IPS DF 4.7 (cell line): ENCODE measurements around the gene PRELID1.

Experiments
- DNase-seq: peaks from one replicate; pipeline ENCODE4 v3.0.0-alpha.2; 2013; ENCODE audit warnings: low spot score; ENCODE audit errors: extremely low read depth

Gene PRELID1

DNA sequence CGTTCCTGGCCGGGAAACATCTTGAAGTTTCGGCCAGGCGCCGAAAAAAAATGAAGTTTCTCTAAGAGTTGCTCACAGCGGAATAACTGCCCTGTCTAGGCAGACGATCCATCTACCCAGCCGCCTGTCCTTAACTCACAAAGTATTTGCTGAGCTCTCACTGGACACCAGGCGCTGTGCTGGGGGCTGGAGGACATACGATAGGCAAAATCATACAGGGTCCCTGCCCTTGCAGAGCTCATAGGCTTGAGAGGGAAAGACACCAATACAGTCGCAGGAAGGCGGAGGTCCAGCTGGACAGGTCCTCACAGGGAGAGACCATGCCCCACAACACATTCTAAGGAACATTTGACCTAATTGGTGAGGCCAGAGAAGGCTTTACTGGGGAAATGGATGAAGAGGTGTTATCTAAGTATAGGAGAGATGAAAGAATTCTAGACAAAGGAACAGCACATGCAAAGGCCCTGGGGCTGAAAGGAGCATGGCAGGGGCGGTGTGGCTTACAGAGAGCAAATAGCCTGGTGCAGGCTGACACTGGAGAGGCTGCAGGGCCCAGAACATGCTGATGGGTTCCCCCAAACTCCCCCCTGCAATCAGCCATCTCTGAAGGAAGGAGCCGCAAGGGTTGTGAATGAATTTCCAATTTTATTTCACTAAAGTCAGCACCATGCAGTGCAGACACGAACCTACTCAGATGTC lies 10.1 kb downstream of the PRELID1 start:
- no peak for DNase-seq

- no peak for DNase-seq
These were observed 11.1 kb downstream of the PRELID1 start for GRCh38 chr5:177314376-177315342.

GRCh38 chr5:177315411-177315810 lies 11.8 kb downstream of the PRELID1 start:
- DNase-seq = no peak

- DNase-seq = no peak
These were observed 12.4 kb downstream of the PRELID1 start for GRCh38 chr5:177316005-177316404.

GRCh38 chr5:177317959-177318377 lies 14.4 kb downstream of the PRELID1 start:
- no peak for DNase-seq

- DNase-seq = no peak
These were observed 16.5 kb downstream of the PRELID1 start for GRCh38 chr5:177319913-177320588.

DNA sequence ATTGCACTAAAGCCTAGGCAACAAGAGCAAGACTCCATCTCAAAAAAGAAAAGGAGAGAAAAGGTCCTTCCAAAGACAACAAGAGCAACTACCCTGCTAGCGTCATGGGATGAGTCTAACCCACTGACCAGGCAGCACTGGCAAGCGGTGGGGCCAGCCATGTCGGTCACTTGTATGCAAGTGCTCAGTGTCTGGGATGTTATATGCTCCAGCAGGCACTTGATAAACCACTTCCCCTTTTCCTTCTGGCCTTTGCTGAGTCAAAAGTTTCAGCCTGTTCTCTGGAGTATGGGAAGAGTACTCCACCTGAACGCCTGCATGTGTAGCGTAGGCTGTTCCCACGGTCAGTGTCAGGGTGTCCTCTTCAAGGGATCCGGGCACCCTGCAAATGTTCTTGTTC lies 17.3 kb downstream of the PRELID1 start:
- DNase-seq = no peak

GRCh38 chr5:177325868-177326381 lies 22.3 kb downstream of the PRELID1 start:
- no peak for DNase-seq

GRCh38 chr5:177327539-177328522 lies 24.2 kb downstream of the PRELID1 start:
- no peak for DNase-seq

DNA sequence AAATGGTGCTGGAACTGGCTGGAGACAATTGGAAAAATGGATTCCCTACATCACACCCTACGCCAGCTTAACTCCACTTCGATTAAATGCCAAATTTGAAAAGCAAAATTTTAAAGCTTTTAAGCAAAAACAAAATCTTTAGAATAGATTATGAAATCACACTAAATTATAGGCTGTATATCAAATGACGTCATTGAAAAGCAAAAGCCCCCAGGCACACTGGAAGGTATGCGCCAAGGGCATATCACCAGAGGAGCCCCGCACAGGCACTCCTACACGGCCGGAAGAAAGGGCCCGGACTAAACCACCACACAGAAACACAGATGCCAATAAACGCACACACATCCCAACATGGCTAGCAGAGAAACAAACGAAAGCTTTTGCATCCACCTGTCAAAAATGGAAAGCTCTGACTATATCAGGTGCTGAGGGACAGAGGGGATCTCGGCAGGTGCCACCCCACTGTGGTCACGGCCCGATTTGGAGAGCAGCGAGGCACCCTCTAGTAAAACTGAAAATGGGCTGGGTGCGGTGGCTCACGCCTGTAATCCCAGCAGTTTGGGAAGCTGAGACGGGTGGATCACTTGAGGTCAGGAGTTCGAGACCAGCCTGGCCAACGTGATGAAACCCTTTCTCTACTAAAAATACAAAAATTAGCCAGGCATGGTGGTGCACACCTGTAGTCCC lies 25.1 kb downstream of the PRELID1 start:
- no peak for DNase-seq

DNA sequence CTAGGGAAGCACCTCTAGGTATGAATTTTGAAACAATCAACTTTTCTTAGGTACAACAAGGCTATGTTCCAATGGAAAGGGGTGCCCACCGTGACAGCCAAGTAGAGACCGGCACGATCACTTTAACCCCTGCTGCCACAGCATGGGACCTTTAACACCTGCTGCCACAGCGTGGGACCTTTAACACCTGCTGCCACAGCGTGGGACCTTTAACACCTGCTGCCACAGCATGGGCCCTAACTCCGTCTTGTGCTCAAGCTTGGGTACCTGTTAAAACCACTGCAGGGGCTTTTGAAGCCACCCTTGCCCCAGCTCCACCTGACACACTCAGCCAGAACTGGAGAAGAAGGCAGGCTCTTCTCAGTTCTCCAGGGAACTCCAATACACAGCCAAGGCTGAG lies 26.3 kb downstream of the PRELID1 start:
- no peak for DNase-seq

DNA sequence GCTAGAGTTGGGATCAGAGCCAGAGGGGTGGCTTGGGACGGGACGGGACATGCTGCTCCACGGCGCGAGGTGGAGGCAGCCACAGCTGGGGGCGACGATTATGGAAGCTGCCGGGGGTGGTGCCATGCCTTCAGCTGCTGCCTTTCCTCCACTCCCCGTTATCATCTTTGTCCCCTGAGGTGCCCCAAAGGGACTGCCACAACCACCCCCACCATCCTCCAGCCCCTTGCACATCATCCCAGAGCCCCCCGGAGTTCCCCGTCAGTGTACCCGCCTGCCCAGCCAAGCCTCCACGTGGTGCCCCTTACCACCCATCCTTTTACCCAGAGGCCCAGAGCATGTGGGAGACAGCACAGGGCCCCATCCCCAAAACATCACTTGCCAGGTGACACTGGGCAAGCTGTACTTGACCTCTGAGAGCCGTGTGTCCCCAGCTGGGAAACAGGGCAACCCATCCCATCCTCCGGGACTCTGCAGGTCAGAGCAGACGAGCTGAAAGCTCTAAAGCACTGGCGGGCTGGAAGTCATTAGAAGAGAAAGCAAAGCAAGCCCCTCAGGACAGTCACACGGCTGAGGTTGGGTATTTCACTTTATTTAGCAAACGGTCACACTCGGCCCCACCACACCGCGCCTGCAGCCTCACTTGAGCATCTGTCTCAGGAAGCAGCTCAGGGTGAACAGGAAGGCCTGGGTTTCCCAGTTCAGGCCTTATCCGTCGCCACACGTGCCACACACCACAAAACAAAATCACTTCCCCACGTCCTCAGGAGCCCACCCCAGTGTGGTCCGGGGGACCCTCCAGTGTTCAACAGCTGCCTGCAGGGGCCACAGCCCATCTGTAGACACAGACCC lies 27.6 kb downstream of the PRELID1 start:
- DNase-seq = no peak

GRCh38 chr5:177332031-177332895 lies 28.7 kb downstream of the PRELID1 start:
- no peak for DNase-seq

DNA sequence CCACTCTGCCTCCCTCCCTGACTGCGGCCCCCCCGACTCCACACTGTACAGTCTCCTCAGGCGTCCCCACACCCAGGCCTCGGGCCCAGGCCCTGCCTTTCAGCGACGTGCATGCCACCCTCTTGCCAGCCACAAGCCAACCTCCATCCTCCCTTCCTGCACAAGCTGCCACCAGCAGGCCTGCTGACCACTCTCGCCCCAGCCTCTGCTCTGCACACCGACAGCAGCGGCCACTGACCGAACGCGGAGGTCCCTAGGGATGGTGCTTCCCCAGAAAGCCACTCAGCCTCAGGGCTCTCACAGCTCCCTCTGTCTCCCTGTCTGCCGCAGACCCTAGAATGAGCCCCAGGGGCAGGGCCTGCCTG lies 29.3 kb downstream of the PRELID1 start:
- no peak for DNase-seq

- no peak for DNase-seq
These were observed 30.0 kb downstream of the PRELID1 start for GRCh38 chr5:177333420-177334154.

GRCh38 chr5:177334155-177334551 lies 30.6 kb downstream of the PRELID1 start:
- DNase-seq = no peak
